ENCODE data around the gene SLC6A5.
"Not testable (repeated sequence)": the region's sequence is repeated elsewhere in the genome, so short reads cannot be mapped to it uniquely, and the experiment has no call there.

SLC6A5 gene

GRCh38 chr11:20566591-20567434 lies 32.6 kb upstream of the SLC6A5 start:
- Histone ChIP-seq H3K36me3 (ENCODE audit: low read depth) (no peaks in the 10 kb centered on the region), H3K27me3 (ENCODE audit: insufficient read depth, poor library complexity, severe bottlenecking) (no peaks in the 10 kb centered on the region), H3K9me3 (ENCODE audit: severe bottlenecking) (no peaks in the 10 kb centered on the region), H3K27ac (ENCODE audit: poor library complexity, severe bottlenecking) (peak overlapping the region; percentile 61), H3K4me1 (ENCODE audit: insufficient read depth, poor library complexity, severe bottlenecking) (peaks cover 12% of the 10 kb centered on the region), H3K4me3 (ENCODE audit: severe bottlenecking) (no peak overlapping the region)
- no peak for DNase-seq (ENCODE audit: low spot score)
- ATAC-seq (ENCODE audit: low read depth), result peak; percentile 98
- TF ChIP-seq, protein P1, sequence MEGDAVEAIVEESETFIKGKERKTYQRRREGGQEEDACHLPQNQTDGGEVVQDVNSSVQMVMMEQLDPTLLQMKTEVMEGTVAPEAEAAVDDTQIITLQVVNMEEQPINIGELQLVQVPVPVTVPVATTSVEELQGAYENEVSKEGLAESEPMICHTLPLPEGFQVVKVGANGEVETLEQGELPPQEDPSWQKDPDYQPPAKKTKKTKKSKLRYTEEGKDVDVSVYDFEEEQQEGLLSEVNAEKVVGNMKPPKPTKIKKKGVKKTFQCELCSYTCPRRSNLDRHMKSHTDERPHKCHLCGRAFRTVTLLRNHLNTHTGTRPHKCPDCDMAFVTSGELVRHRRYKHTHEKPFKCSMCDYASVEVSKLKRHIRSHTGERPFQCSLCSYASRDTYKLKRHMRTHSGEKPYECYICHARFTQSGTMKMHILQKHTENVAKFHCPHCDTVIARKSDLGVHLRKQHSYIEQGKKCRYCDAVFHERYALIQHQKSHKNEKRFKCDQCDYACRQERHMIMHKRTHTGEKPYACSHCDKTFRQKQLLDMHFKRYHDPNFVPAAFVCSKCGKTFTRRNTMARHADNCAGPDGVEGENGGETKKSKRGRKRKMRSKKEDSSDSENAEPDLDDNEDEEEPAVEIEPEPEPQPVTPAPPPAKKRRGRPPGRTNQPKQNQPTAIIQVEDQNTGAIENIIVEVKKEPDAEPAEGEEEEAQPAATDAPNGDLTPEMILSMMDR (IDR thresholded peaks at IDR 0.05; ENCODE audit: poor library complexity, severe bottlenecking), result no peak

DNA sequence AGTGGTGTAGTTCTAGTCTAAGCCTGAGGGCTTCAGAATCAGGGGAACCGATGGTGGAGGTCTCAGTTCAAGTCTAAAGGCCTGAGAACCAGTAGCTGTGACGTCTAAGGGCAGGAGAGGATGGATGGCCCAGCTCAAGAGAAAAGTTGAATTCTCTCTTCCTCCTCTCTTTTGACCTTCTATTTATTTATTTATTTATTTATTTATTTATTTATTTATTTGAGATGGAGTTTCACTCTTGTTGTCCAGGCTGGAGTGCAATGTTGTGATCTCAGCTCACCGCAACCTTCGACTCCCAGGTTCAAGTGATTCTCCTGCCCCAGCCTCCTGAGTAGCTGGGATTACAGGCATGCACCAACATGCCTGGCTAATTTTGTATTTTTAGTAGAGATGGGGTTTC lies 19.7 kb upstream of the SLC6A5 start:
- H3K27me3 ChIP-seq (ENCODE audit: insufficient read depth, poor library complexity, severe bottlenecking); H3K4me3 ChIP-seq (ENCODE audit: severe bottlenecking); H3K4me1 ChIP-seq (ENCODE audit: insufficient read depth, poor library complexity, severe bottlenecking); H3K27ac ChIP-seq (ENCODE audit: poor library complexity, severe bottlenecking); H3K9me3 ChIP-seq (ENCODE audit: severe bottlenecking); ATAC-seq (ENCODE audit: low read depth); H3K36me3 ChIP-seq (ENCODE audit: low read depth); DNase-seq (ENCODE audit: low spot score): not testable (repeated sequence)

GRCh38 chr11:20583201-20583600 lies 16.2 kb upstream of the SLC6A5 start:
- Histone ChIP-seq H3K4me1 (ENCODE audit: insufficient read depth, poor library complexity, severe bottlenecking) (no peaks in the 10 kb centered on the region), H3K4me3 (ENCODE audit: severe bottlenecking) (no peak overlapping the region), H3K36me3 (ENCODE audit: low read depth) (no peaks in the 10 kb centered on the region), H3K27ac (ENCODE audit: poor library complexity, severe bottlenecking) (no peak overlapping the region), H3K27me3 (ENCODE audit: insufficient read depth, poor library complexity, severe bottlenecking) (no peaks in the 10 kb centered on the region), H3K9me3 (ENCODE audit: severe bottlenecking) (no peaks in the 10 kb centered on the region)
- TF ChIP-seq, protein P1 (IDR thresholded peaks at IDR 0.05; ENCODE audit: poor library complexity, severe bottlenecking), result no peak
- no peak for DNase-seq (ENCODE audit: low spot score)
- no peak for ATAC-seq (ENCODE audit: low read depth)

DNA sequence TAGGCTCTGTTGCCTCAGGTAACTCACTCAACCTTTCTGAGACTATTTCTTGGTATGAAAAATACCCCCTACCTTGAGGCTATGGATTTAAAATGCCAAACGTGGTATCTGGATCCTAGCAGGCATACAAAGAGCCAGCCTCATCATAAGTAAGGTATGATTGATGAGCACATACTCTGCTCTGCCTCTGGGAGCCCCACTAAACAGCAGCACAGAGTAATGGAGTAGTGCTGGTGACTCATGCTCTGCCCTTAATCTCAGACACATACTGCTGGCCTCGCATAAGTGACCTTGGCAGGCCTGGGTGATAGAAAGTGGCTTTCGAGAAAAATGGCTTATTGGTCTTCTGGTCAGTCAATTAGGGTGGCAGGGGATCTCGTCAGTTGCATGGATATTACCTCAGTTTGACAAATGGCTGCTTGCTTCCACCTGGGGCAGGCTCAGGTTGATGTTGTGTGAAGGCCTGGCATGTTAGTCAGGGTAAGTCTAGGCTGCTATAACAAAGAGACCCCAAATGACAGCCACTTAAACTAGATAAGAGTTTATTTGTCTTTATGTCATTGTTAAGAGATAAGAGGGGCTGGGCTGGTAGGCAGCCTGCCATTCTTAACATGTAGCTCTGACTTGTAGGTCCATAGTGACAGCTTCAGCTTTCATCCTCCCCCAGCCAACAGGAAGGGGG lies 15.2 kb upstream of the SLC6A5 start:
- Histone ChIP-seq H3K36me3 (ENCODE audit: low read depth) (no peaks in the 10 kb centered on the region), H3K4me3 (ENCODE audit: severe bottlenecking) (no peak overlapping the region), H3K27me3 (ENCODE audit: insufficient read depth, poor library complexity, severe bottlenecking) (no peaks in the 10 kb centered on the region), H3K4me1 (ENCODE audit: insufficient read depth, poor library complexity, severe bottlenecking) (no peaks in the 10 kb centered on the region), H3K9me3 (ENCODE audit: severe bottlenecking) (no peaks in the 10 kb centered on the region), H3K27ac (ENCODE audit: poor library complexity, severe bottlenecking) (no peak overlapping the region)
- DNase-seq (ENCODE audit: low spot score), result no peak
- TF ChIP-seq, protein P1 (IDR thresholded peaks at IDR 0.05; ENCODE audit: poor library complexity, severe bottlenecking), result no peak
- peak; percentile 95 for ATAC-seq (ENCODE audit: low read depth)

DNA sequence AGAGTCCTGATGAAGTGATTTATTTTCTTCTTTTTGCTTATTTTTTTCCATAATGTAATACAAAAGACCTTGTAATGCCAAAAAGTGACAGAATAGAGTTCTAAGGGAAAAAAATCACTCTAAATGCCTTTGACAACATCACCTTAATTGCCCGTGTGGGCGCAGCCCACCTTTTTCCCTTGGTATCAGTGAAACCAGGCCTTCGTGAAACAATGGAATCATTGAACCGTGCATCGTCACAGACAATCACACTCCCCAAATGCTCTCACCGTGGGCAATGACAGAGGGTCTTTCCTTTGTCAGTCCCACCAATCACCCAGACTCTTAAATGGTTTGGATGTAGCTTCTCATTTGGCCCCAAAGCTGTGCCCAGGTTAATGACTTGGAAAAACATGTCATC lies 9.6 kb upstream of the SLC6A5 start:
- H3K36me3 ChIP-seq (ENCODE audit: low read depth), result no peaks in the 10 kb centered on the region
- DNase-seq (ENCODE audit: low spot score) (no peak), ATAC-seq (ENCODE audit: low read depth) (no peak)
- H3K4me3 ChIP-seq (ENCODE audit: severe bottlenecking), result no peak overlapping the region
- peaks cover 14% of the 10 kb centered on the region for H3K27me3 ChIP-seq (ENCODE audit: insufficient read depth, poor library complexity, severe bottlenecking)
- TF ChIP-seq, protein P1 (IDR thresholded peaks at IDR 0.05; ENCODE audit: poor library complexity, severe bottlenecking), result no peak
- H3K27ac ChIP-seq (ENCODE audit: poor library complexity, severe bottlenecking), result no peak overlapping the region
- H3K9me3 ChIP-seq (ENCODE audit: severe bottlenecking), result no peaks in the 10 kb centered on the region
- no peaks in the 10 kb centered on the region for H3K4me1 ChIP-seq (ENCODE audit: insufficient read depth, poor library complexity, severe bottlenecking)
